K562 (cell line): ENCODE results near the gene RNF181. TPM values are rescaled to one million over a fixed set of nuclear protein-coding genes. Genes with fewer than 3 reads are reported as not detected.

Experiments used
- ATAC-seq: fragments of 200-7000 bp; cut with Tn5 transposase; 3 replicates; pipeline ENCODE4 v1.9.1; 2020; ENCODE audit warnings: moderate library complexity
- BruUV-seq: library from RNA; stranded (reverse); fragments of 400-500 nt; replicated peaks from 2 replicates; lab custom pipeline; 2021; lab: Mats Ljungman, UMichigan
- CTCF ChIA-PET: fragments of 300-600 bp; formaldehyde crosslinking; extraction: SDS; loops from one replicate; lab custom pipeline; 2021; ENCODE audit warnings: low intra/inter-chr PET ratio; lab: Yijun Ruan, JAX
- POLR2A ChIA-PET: fragments of 300-600, 350-650 bp; sonication (Branson Sonifier 250); formaldehyde crosslinking; extraction: SDS; loops from one replicate; lab custom pipeline; 2021; ENCODE audit warnings: antibody characterized with exemption, inconsistent platforms; lab: Yijun Ruan, JAX
- DNase-seq, 4 experiments: peaks; one replicate each; pipeline versions ENCODE4 v3.0.0 to v3.0.0-alpha.2; 2011 to 2018; ENCODE audit warnings: low spot score in 3 of 4, mixed read lengths in 3 of 4; ENCODE audit errors: extremely low read depth in 1 of 4
- FAIRE-seq: peaks from 2 replicates; lab custom pipeline; 2011; peaks lifted over from hg19 to GRCh38; lab: Jason Lieb, UNC
- H2AFZ ChIP-seq: 2 replicates; pipeline ENCODE4 v1.6.0; 2011; ENCODE audit warnings: low read depth, low read length, control low read depth, inconsistent platforms
- H3K27ac ChIP-seq: fragments of 200-600 bp; 3 replicates; pipeline ENCODE4 v1.8.0; 2011; ENCODE audit warnings: low read depth, mild to moderate bottlenecking, control low read depth, inconsistent platforms, low read length, moderate library complexity, mixed read lengths; ENCODE audit errors: extremely low read depth
- H3K27me3 ChIP-seq, 2 experiments: fragments of 300-600 bp in 1 of 2; 2 replicates in 1 of 2; 3 replicates in 1 of 2; pipeline versions ENCODE4 v1.6.0 to v1.8.0; 2011; ENCODE audit warnings: inconsistent platforms in 2 of 2, low read length in 2 of 2, mild to moderate bottlenecking in 1 of 2, mixed read lengths in 1 of 2, moderate library complexity in 1 of 2; ENCODE audit not compliant: control insufficient read depth in 2 of 2, insufficient read depth in 2 of 2
- H3K36me3 ChIP-seq: fragments of 300-600 bp; 3 replicates; pipeline ENCODE4 v1.8.0; 2011; ENCODE audit warnings: mild to moderate bottlenecking, low read length, inconsistent platforms; ENCODE audit not compliant: control insufficient read depth, insufficient read depth
- H3K4me1 ChIP-seq, 2 experiments: fragments of 200-600 bp in 1 of 2; replicated peaks in 1 of 2; 2 replicates in 1 of 2; 3 replicates in 1 of 2; pipeline versions ENCODE4 v1.5.1 to v1.8.0; 2011; ENCODE audit warnings: inconsistent platforms in 2 of 2, low read length in 2 of 2, mild to moderate bottlenecking in 1 of 2, mixed read lengths in 1 of 2, moderate library complexity in 1 of 2; ENCODE audit not compliant: control insufficient read depth in 2 of 2, insufficient read depth in 2 of 2
- H3K4me2 ChIP-seq: 2 replicates; pipeline ENCODE4 v1.6.1; 2011; ENCODE audit warnings: low read length, control low read depth, inconsistent platforms, mixed read lengths; ENCODE audit not compliant: insufficient read depth
- H3K4me3 ChIP-seq: fragments of 200-600 bp; sonication (generic), shearing (Covaris generic); 2 replicates; pipeline ENCODE4 v1.5.1; 2016; ENCODE audit warnings: control low read depth, inconsistent platforms
- H3K79me2 ChIP-seq: fragments of 200-600 bp; 3 replicates; pipeline ENCODE4 v1.8.0; 2011; ENCODE audit warnings: low read length, inconsistent platforms; ENCODE audit not compliant: control insufficient read depth, insufficient read depth
- H3K9ac ChIP-seq, 2 experiments: 2 replicates each; pipeline versions ENCODE4 v1.6.0 to v1.6.1; 2011; ENCODE audit warnings: low read depth in 2 of 2, low read length in 2 of 2, control low read depth in 1 of 2, inconsistent platforms in 1 of 2, mild to moderate bottlenecking in 1 of 2, mixed read lengths in 1 of 2; ENCODE audit not compliant: insufficient read depth in 1 of 2
- H3K9me1 ChIP-seq: one replicate; pipeline ENCODE4 v1.6.0; 2011; ENCODE audit warnings: inconsistent platforms, mild to moderate bottlenecking, low read length, moderate library complexity; ENCODE audit not compliant: control insufficient read depth, insufficient read depth
- H3K9me3 ChIP-seq: replicated peaks from 2 replicates; pipeline ENCODE4 v1.5.1; 2011; ENCODE audit warnings: low read depth, low read length, inconsistent platforms; ENCODE audit not compliant: control insufficient read depth, insufficient read depth
- H4K20me1 ChIP-seq: replicated peaks from 2 replicates; pipeline ENCODE4 v1.6.1; 2011; ENCODE audit warnings: low read length, inconsistent platforms, mixed read lengths; ENCODE audit not compliant: control insufficient read depth, insufficient read depth
- BRD4 ChIP-seq: fragments of 200-600 bp; sonication (generic); IDR thresholded peaks from 2 replicates; pipeline ENCODE4 v1.6.1; 2017; ENCODE audit warnings: inconsistent platforms
- CEBPG ChIP-seq, 3 experiments: fragments of 200-800 bp in 1 of 3; sonication (Bioruptor generic) in 1 of 3; sonication (generic) in 1 of 3; formaldehyde crosslinking in 1 of 3; IDR thresholded peaks in 2 of 3; conservative IDR thresholded peaks in 1 of 3; 2 replicates each; pipeline versions ENCODE4 v1.6.1 to v1.8.0; 2016 to 2022; ENCODE audit warnings: missing compliant biosample characterization in 2 of 3, missing genetic modification characterization in 2 of 3, mild to moderate bottlenecking in 1 of 3, missing genetic modification reagents in 1 of 3
- MAZ ChIP-seq, 2 experiments: fragments of 450-650 bp in 1 of 2; sonication (generic) in 1 of 2; formaldehyde crosslinking; IDR thresholded peaks in 1 of 2; conservative IDR thresholded peaks in 1 of 2; 2 replicates each; pipeline versions ENCODE4 v1.4.0 to v1.5.0; 2020; ENCODE audit warnings: mild to moderate bottlenecking in 1 of 2, missing genetic modification reagents in 1 of 2
- STAT5B ChIP-seq: fragments of 250-450 bp; sonication (Bioruptor Pico); IDR thresholded peaks from 2 replicates; pipeline ENCODE4 v1.8.0; 2021; ENCODE audit warnings: mild to moderate bottlenecking, inconsistent platforms
- ZFX ChIP-seq: sonication (generic); formaldehyde crosslinking; IDR thresholded peaks from 2 replicates; pipeline ENCODE4 v1.8.0; 2022; ENCODE audit warnings: mild to moderate bottlenecking, missing genetic modification reagents, moderate library complexity
- ZNF124 ChIP-seq: sonication (generic); formaldehyde crosslinking; IDR thresholded peaks from 2 replicates; pipeline ENCODE4 v1.8.1; 2022; ENCODE audit warnings: missing genetic modification reagents
- ZNF384 ChIP-seq: IDR thresholded peaks from 2 replicates; pipeline ENCODE4 v1.6.1; 2012; ENCODE audit warnings: low read depth, low read length, improper control_type of control experiment
- ZNF561 ChIP-seq: fragments of 450-650 bp; formaldehyde crosslinking; conservative IDR thresholded peaks from 2 replicates; pipeline ENCODE4 v1.4.0; 2020; ENCODE audit warnings: mild to moderate bottlenecking, moderate library complexity
- WGBS: fragments of 100-300 bp; shearing (Covaris generic); methylation state at CpG from one replicate; pipeline ENCODE4 v1.1.6; 2016; ENCODE audit warnings: low coverage, mixed read lengths; ENCODE audit not compliant: insufficient coverage; ENCODE audit errors: missing lambda C conversion rate; 5-methylcytosine and 5-hydroxymethylcytosine counted together
- in situ Hi-C: fragments of 300-500 bp; cut with MboI; formaldehyde crosslinking; loops from 4 replicates; pipeline ENCODE4 v1.15.0; 2018; ENCODE audit warnings: inconsistent platforms, mixed read lengths
- intact Hi-C: fragments of 100-400 bp; cut with micrococcal nuclease; formaldehyde crosslinking; loops from 2 replicates; pipeline ENCODE4 v1.14.2; 2022
- polyA plus RNA-seq, 8 experiments: library from polyadenylated mRNA; depleted of rRNA in 4 of 8; stranded (reverse) in 5 of 8; unstranded in 3 of 8; fragments of >200 nt; fragmentation: Nextera tagmentation in 2 of 8; fragmentation: Illumina TruSeq in 1 of 8; extraction: Ambion mirVana in 2 of 8; extraction: Trizol in 1 of 8; gene quantifications; 2 replicates each; pipeline versions ENCODE4 v1.2.1 to v1.2.3, GENCODE V29; 2011 to 2014; ENCODE audit warnings: inconsistent platforms in 1 of 8, missing spikeins in 1 of 8
- total RNA-seq, 7 experiments: library from RNA; depleted of rRNA in 6 of 7; stranded (reverse); fragments of >200 nt in 6 of 7; fragmentation: Illumina TruSeq in 2 of 7; extraction: Trizol in 2 of 7; gene quantifications; 2 replicates each; pipeline versions ENCODE4 v1.2.1 to v1.2.3, GENCODE V29; 2011 to 2021; ENCODE audit warnings: low replicate concordance in 1 of 7
- TF ChIP-seq, protein P1 (sequence below): fragments of 250-450 bp; sonication (Bioruptor Pico); IDR thresholded peaks from 2 replicates; pipeline ENCODE4 v1.4.0; 2020; ENCODE audit warnings: borderline replicate concordance
- TF ChIP-seq, protein P2 (sequence below): IDR thresholded peaks from 3 replicates; pipeline ENCODE4 v1.6.1; 2011; ENCODE audit warnings: borderline replicate concordance, mild to moderate bottlenecking, moderate library complexity; ENCODE audit not compliant: insufficient read length; ENCODE audit errors: extremely low read depth
- TF ChIP-seq, protein P3 (sequence below): fragments of 450-650 bp; IDR thresholded peaks from 2 replicates; pipeline ENCODE4 v1.7.0; 2016; ENCODE audit warnings: borderline replicate concordance
- TF ChIP-seq, protein P4 (sequence below): sonication (generic); formaldehyde crosslinking; IDR thresholded peaks from 2 replicates; pipeline ENCODE4 v1.8.0; 2023; ENCODE audit warnings: mild to moderate bottlenecking, missing genetic modification reagents

RNF181 gene
- total and polyA plus RNA-seq, 9 of the 15 experiments (the other 6 are each of a cell fraction or from before 2014, with no cell fraction given) = 139 to 492 (median 253) TPM

DNA sequence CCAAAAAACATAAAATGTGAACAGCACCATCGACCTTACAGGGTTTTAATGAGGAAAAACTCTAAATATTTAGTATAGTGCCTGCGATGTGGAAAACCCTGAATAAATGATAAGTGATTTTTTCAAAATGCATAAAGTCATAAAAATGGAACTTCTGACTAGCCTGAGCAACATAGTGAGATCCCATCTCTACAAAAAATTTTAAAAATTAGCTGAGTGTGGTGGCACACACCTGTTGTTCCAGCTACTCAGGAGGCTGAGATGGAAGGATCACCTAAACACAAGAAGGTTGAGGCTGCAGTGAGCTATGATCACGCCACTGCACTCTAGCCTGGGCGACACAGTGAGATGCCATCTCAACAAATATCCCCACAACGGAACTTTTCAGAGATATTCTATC is 38.4 kb upstream of the RNF181 start:
- Histone ChIP-seq H3K36me3 (peaks cover 64% of the 10 kb centered on the region), H3K9ac (no peak overlapping the region), H3K4me2 (no peak overlapping the region), H3K4me1 (peaks cover 12 to 13% of the 10 kb centered on the region in 2 experiments; a peak in 4 of 5 replicates), H4K20me1 (no peaks in the 10 kb centered on the region), H2AFZ (no peak overlapping the region), H3K4me3 (no peak overlapping the region), H3K9me3 (no peaks in the 10 kb centered on the region), H3K9me1 (peaks cover 3% of the 10 kb centered on the region), H3K79me2 (peaks cover 35% of the 10 kb centered on the region), H3K27me3 (no peaks in the 10 kb centered on the region), H3K27ac (no peak overlapping the region)
- no peak for DNase-seq
- no peak for FAIRE-seq
- ChIA-PET POLR2A (interaction anchor here (0.8 to 24.3 kb wide), 4 partner anchors 12 to 139 kb away, joined by 3 to 1576 read pairs (median 181); partner anchors contain the start of genes CAPG, MAT2A, RNF181 and SH2D6), CTCF (no interaction called here)
- in situ Hi-C loops = loop anchor here (5.0 kb wide), 1 partner anchor 140 kb away; the partner anchor contains the start of gene SH2D6
- WGBS = 90% methylated on average over 5 of the region's 5 CpGs
- no peak for ATAC-seq
- intact Hi-C loops = no loop called here
- no TSS peak for BruUV-seq
- TF ChIP-seq, protein P1, sequence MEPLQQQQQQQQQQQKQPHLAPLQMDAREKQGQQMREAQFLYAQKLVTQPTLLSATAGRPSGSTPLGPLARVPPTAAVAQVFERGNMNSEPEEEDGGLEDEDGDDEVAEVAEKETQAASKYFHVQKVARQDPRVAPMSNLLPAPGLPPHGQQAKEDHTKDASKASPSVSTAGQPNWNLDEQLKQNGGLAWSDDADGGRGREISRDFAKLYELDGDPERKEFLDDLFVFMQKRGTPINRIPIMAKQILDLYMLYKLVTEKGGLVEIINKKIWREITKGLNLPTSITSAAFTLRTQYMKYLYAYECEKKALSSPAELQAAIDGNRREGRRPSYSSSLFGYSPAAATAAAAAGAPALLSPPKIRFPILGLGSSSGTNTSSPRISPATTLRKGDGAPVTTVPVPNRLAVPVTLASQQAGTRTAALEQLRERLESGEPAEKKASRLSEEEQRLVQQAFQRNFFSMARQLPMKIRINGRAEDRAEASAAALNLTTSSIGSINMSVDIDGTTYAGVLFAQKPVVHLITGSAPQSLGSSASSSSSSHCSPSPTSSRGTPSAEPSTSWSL (CRISPR knock-in tag) = no peak
- TF ChIP-seq CEBPG (CRISPR knock-in tag; IDR thresholded peaks at IDR 0.05) (no peak), CEBPG (tag; conservative IDR thresholded peaks at IDR 0.05 in 1 of 2, IDR thresholded peaks at IDR 0.05 in 1 of 2) (no peak), STAT5B (CRISPR knock-in tag) (no peak), BRD4 (no peak), ZNF384 (no peak), MAZ (CRISPR knock-in tag; conservative IDR thresholded peaks at IDR 0.05 in 1 of 2, IDR thresholded peaks at IDR 0.05 in 1 of 2) (no peak), ZNF124 (no peak), ZFX (no peak), ZNF561 (CRISPR knock-in tag) (no peak)
- TF ChIP-seq, protein P2, sequence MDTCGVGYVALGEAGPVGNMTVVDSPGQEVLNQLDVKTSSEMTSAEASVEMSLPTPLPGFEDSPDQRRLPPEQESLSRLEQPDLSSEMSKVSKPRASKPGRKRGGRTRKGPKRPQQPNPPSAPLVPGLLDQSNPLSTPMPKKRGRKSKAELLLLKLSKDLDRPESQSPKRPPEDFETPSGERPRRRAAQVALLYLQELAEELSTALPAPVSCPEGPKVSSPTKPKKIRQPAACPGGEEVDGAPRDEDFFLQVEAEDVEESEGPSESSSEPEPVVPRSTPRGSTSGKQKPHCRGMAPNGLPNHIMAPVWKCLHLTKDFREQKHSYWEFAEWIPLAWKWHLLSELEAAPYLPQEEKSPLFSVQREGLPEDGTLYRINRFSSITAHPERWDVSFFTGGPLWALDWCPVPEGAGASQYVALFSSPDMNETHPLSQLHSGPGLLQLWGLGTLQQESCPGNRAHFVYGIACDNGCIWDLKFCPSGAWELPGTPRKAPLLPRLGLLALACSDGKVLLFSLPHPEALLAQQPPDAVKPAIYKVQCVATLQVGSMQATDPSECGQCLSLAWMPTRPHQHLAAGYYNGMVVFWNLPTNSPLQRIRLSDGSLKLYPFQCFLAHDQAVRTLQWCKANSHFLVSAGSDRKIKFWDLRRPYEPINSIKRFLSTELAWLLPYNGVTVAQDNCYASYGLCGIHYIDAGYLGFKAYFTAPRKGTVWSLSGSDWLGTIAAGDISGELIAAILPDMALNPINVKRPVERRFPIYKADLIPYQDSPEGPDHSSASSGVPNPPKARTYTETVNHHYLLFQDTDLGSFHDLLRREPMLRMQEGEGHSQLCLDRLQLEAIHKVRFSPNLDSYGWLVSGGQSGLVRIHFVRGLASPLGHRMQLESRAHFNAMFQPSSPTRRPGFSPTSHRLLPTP = no peak
- TF ChIP-seq, protein P3, sequence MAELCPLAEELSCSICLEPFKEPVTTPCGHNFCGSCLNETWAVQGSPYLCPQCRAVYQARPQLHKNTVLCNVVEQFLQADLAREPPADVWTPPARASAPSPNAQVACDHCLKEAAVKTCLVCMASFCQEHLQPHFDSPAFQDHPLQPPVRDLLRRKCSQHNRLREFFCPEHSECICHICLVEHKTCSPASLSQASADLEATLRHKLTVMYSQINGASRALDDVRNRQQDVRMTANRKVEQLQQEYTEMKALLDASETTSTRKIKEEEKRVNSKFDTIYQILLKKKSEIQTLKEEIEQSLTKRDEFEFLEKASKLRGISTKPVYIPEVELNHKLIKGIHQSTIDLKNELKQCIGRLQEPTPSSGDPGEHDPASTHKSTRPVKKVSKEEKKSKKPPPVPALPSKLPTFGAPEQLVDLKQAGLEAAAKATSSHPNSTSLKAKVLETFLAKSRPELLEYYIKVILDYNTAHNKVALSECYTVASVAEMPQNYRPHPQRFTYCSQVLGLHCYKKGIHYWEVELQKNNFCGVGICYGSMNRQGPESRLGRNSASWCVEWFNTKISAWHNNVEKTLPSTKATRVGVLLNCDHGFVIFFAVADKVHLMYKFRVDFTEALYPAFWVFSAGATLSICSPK = no peak
- TF ChIP-seq, protein P4, sequence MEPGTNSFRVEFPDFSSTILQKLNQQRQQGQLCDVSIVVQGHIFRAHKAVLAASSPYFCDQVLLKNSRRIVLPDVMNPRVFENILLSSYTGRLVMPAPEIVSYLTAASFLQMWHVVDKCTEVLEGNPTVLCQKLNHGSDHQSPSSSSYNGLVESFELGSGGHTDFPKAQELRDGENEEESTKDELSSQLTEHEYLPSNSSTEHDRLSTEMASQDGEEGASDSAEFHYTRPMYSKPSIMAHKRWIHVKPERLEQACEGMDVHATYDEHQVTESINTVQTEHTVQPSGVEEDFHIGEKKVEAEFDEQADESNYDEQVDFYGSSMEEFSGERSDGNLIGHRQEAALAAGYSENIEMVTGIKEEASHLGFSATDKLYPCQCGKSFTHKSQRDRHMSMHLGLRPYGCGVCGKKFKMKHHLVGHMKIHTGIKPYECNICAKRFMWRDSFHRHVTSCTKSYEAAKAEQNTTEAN (CRISPR knock-in tag) = no peak
